Neural cell (in vitro differentiated cells): ENCODE results near the gene TRAPPC5.

Experiments
- EP300 ChIP-seq: fragments of 450-650 bp; conservative IDR thresholded peaks from 2 replicates; pipeline ENCODE4 v1.6.1; 2014; ENCODE audit warnings: antibody characterized with exemption, mild to moderate bottlenecking, moderate library complexity; ENCODE audit not compliant: poor library complexity, severe bottlenecking
- EZH2 ChIP-seq: fragments of 200-600, 300-800 bp; shearing (Covaris generic), sonication (generic); IDR thresholded peaks from 2 replicates; pipeline ENCODE4 v1.6.1; 2014; ENCODE audit warnings: antibody characterized with exemption, low read length, borderline replicate concordance, mild to moderate bottlenecking; ENCODE audit not compliant: insufficient read depth, poor library complexity, severe bottlenecking
- MXI1 ChIP-seq: fragments of 450-650 bp; conservative IDR thresholded peaks from 2 replicates; pipeline ENCODE4 v1.6.1; 2014; ENCODE audit warnings: antibody characterized with exemption, mild to moderate bottlenecking; ENCODE audit not compliant: poor library complexity, severe bottlenecking
- POLR2AphosphoS5 ChIP-seq: IDR thresholded peaks from 2 replicates; pipeline ENCODE4 v1.6.1; 2012
- SMC3 ChIP-seq: fragments of 450-650 bp; conservative IDR thresholded peaks from 2 replicates; pipeline ENCODE4 v1.6.1; 2014; ENCODE audit warnings: antibody characterized with exemption, mild to moderate bottlenecking, moderate library complexity; ENCODE audit not compliant: poor library complexity
- TAF1 ChIP-seq: IDR thresholded peaks from 2 replicates; pipeline ENCODE4 v1.6.1; 2012; ENCODE audit warnings: low read depth
- TF ChIP-seq, protein P1 (sequence below): fragments of 450-650 bp; IDR thresholded peaks from 2 replicates; pipeline ENCODE4 v1.5.1; 2014; ENCODE audit warnings: antibody characterized with exemption, mild to moderate bottlenecking, moderate library complexity; ENCODE audit not compliant: poor library complexity, severe bottlenecking
- TF ChIP-seq, protein P2 (sequence below): IDR thresholded peaks from 2 replicates; pipeline ENCODE4 v1.6.1; 2012; ENCODE audit warnings: borderline replicate concordance

DNA sequence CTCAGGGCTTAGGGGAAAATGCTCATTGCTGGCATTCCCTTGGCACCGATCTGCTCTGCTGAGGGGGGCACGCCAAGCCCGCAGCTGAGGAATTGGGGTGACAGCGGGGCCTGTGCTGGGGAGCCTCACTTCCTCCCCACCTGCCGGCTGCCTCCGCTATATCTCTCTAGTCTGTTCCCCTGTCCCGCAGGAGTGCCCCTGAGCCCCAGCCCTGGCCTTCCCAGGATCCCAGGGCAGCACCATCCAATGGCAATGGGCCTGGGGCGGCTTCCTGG, 34.3 kb upstream of the TRAPPC5 start:
- no peak for TF ChIP-seq EZH2
- TF ChIP-seq EP300: no peak
- TF ChIP-seq, protein P1, sequence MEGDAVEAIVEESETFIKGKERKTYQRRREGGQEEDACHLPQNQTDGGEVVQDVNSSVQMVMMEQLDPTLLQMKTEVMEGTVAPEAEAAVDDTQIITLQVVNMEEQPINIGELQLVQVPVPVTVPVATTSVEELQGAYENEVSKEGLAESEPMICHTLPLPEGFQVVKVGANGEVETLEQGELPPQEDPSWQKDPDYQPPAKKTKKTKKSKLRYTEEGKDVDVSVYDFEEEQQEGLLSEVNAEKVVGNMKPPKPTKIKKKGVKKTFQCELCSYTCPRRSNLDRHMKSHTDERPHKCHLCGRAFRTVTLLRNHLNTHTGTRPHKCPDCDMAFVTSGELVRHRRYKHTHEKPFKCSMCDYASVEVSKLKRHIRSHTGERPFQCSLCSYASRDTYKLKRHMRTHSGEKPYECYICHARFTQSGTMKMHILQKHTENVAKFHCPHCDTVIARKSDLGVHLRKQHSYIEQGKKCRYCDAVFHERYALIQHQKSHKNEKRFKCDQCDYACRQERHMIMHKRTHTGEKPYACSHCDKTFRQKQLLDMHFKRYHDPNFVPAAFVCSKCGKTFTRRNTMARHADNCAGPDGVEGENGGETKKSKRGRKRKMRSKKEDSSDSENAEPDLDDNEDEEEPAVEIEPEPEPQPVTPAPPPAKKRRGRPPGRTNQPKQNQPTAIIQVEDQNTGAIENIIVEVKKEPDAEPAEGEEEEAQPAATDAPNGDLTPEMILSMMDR: no peak
- TF ChIP-seq POLR2AphosphoS5: no peak
- TF ChIP-seq, protein P2, sequence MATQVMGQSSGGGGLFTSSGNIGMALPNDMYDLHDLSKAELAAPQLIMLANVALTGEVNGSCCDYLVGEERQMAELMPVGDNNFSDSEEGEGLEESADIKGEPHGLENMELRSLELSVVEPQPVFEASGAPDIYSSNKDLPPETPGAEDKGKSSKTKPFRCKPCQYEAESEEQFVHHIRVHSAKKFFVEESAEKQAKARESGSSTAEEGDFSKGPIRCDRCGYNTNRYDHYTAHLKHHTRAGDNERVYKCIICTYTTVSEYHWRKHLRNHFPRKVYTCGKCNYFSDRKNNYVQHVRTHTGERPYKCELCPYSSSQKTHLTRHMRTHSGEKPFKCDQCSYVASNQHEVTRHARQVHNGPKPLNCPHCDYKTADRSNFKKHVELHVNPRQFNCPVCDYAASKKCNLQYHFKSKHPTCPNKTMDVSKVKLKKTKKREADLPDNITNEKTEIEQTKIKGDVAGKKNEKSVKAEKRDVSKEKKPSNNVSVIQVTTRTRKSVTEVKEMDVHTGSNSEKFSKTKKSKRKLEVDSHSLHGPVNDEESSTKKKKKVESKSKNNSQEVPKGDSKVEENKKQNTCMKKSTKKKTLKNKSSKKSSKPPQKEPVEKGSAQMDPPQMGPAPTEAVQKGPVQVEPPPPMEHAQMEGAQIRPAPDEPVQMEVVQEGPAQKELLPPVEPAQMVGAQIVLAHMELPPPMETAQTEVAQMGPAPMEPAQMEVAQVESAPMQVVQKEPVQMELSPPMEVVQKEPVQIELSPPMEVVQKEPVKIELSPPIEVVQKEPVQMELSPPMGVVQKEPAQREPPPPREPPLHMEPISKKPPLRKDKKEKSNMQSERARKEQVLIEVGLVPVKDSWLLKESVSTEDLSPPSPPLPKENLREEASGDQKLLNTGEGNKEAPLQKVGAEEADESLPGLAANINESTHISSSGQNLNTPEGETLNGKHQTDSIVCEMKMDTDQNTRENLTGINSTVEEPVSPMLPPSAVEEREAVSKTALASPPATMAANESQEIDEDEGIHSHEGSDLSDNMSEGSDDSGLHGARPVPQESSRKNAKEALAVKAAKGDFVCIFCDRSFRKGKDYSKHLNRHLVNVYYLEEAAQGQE: no peak
- no peak for TF ChIP-seq TAF1
- no peak for TF ChIP-seq SMC3
- TF ChIP-seq MXI1: no peak
